Measurements from ENCODE around the gene PER3.

Gene PER3

DNA sequence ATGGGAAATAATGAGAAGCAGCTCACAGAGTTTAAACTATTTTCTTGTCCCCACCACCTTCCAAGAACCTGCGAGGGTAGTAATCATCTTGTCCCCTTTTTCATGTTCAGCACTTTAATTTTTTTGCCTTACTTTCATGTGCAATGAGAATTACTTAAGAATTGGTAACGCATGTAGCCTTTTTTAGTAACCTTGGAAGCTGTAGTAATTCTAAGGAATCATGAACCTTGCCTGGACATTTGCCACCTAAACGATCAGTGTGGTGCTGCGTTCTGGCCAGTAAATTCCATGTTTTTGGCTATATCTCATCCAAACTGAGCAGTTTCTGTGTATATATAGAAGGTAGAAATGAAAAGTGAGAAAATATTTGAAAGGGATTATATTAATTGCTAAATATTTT is 16.9 kb upstream of the PER3 start:
- no peak overlapping the region for H3K4me3 ChIP-seq (ENCODE audit: low read length)
- TF ChIP-seq, protein P1, sequence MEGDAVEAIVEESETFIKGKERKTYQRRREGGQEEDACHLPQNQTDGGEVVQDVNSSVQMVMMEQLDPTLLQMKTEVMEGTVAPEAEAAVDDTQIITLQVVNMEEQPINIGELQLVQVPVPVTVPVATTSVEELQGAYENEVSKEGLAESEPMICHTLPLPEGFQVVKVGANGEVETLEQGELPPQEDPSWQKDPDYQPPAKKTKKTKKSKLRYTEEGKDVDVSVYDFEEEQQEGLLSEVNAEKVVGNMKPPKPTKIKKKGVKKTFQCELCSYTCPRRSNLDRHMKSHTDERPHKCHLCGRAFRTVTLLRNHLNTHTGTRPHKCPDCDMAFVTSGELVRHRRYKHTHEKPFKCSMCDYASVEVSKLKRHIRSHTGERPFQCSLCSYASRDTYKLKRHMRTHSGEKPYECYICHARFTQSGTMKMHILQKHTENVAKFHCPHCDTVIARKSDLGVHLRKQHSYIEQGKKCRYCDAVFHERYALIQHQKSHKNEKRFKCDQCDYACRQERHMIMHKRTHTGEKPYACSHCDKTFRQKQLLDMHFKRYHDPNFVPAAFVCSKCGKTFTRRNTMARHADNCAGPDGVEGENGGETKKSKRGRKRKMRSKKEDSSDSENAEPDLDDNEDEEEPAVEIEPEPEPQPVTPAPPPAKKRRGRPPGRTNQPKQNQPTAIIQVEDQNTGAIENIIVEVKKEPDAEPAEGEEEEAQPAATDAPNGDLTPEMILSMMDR (IDR thresholded peaks at IDR 0.05; ENCODE audit: insufficient read depth, low read depth, low read length, missing control alignments): no peak
- no peak for DNase-seq (ENCODE audit: low read depth)

DNA sequence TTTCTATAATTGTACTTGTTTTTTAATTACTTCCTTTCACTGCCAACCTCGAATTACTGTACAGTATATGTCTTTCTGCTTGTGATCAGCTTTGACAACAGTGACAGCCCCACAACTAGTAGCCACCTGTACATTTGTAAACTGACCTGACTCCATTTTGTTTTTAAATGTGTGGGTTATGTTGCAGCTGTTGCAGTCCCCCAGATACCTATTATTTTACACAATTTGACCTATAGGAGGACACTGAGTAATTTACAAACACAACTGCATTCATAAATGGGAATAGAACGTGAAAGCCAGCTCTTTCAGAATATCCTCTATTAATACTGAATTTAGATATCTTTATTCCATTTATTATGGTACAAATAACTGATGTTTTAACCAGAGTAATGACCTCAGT is 15.5 kb upstream of the PER3 start:
- TF ChIP-seq, protein P1 (IDR thresholded peaks at IDR 0.05; ENCODE audit: insufficient read depth, low read depth, low read length, missing control alignments): no peak
- DNase-seq (ENCODE audit: low read depth): no peak
- no peak overlapping the region for H3K4me3 ChIP-seq (ENCODE audit: low read length)

DNA sequence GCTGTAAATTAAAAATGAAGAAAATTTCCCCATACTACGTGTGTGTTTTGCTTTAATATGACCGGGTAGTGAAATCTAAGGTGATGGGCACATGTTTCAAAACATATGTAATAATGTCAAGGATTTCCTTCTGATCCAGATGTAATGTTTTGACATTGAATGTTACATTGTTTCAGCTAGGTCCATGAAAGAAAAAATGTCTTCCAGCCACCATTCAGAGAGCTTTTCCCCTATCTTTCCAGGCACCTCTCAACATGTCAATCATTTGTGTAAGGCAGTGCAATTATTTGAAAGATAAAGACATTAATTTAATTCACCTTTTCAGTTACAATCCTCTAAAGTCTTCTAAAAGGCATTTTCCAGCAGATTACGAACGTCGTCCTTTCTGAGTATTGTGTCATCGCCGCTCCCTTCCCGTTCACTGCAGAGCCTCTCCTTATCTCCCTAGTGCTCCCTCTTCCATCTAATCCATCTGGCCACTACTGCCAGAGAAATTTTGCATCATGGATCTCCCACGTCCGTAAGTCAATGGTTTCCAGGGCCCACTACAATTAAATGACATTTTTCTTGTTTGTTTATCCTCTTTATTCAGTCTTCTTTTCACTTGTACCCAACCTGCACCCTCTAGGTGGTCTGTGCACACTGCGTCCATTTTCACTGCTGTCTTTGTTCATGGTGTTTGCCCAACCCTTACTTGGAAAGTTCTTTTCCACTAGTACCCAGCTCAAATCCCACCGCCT is 14.2 kb upstream of the PER3 start:
- no peak for DNase-seq (ENCODE audit: low read depth)
- H3K4me3 ChIP-seq (ENCODE audit: low read length): no peak overlapping the region

DNA sequence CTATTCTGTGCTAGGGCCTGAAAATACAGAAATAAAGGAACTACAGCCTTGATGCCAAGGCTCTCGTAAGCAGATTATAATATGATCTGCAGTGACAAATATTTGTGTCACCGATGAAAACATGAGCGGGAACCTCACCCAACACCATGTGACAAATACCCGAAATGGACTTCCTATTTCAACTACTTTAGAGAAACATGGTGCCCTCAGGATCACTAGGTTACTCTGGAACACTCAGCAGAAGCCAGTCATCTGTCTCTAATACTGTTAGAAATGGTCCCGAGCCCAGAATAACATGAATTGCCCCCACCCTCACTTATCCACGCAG is 13.5 kb upstream of the PER3 start:
- peak; percentile 27 for DNase-seq (ENCODE audit: low read depth)
- TF ChIP-seq, protein P1 (IDR thresholded peaks at IDR 0.05; ENCODE audit: insufficient read depth, low read depth, low read length, missing control alignments): no peak
- peak overlapping the region; percentile 84 for H3K4me3 ChIP-seq (ENCODE audit: low read length)

More for the DNA sequence above, 14.2 kb upstream of the PER3 start:
- TF ChIP-seq, protein P1 (IDR thresholded peaks at IDR 0.05; ENCODE audit: insufficient read depth, low read depth, low read length, missing control alignments): no peak

DNA sequence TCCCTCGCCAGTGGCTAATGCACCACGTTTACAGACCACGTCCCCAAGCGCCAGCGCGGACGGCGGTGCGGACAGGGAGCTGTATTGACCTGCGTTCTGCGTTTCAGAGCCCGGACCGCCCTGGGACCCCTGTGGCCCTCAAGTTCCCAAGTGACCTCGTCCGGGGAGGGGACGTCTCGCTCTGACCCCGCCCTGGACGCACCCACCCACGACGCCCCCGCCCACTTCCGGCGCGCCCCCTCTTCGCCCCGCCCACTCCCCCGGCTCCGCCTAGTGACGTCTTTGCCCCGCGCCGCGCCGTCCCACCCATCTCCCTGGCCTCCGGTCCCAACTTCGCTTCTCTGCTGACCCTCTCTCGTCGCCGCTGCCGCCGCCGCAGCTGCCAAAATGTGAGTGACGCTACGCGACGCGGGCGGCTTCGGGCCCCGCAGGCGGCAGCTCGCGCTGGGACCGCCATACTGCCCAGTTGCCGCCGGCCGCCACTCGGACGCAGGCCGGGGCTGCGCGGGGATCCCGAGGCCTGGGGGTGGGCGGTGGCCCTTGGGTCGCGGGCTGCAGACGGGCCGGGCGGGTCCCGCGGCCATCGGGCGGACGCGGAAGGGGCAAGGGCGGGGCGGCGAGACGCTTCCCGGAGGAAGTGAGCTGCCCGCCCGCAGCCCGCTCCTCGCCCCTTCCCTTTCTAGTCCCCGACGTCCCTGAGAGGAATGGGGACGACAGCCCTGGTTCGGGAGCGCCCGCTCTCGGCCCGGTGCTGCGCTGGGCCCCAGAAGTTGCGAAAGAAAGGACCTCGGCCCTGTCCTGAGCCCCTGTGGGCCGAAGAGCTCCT is 12.9 kb upstream of the PER3 start, which contains the start of gene VAMP3:
TSS of gene VAMP3 (plus strand) at position 300 of the 826 bp plus-strand sequence. CDS start at position 388, 88 bp downstream.
- peak; percentile 84 for DNase-seq (ENCODE audit: low read depth)
- TF ChIP-seq, protein P1 (IDR thresholded peaks at IDR 0.05; ENCODE audit: insufficient read depth, low read depth, low read length, missing control alignments): no peak
- peak within 1 kb of the TSS; percentile 84 for H3K4me3 ChIP-seq (ENCODE audit: low read length)

DNA sequence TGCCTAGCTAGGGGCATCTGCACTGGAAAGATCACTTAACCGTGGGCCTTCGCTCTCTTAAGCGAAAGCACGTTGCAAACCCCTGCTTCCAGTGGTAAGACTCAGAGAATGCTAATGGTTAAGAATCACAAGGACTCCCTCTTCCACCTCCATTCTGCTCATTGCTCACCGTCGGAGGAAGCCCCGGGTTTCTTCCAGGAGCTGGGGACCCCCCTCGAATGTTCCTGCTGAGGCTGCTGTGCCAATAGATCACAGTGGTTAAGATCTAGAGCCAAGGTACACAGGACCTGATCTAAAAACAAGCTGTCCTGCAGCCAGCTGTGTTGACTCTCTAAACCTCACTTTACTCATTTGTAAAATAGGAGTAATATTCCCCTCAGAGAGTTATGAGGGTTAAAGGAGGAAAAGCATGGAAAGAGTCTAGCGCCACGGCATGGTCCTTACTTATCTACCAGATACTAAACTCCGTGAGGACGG is 12.2 kb upstream of the PER3 start:
- TF ChIP-seq, protein P1 (IDR thresholded peaks at IDR 0.05; ENCODE audit: insufficient read depth, low read depth, low read length, missing control alignments): no peak
- peak overlapping the region; percentile 84 for H3K4me3 ChIP-seq (ENCODE audit: low read length)

More for the DNA sequence above, 12.2 kb upstream of the PER3 start:
- peak; percentile 16 for DNase-seq (ENCODE audit: low read depth)
